Measurements from ENCODE around the gene TTLL5.
A peak's percentile ranks its signal among the peaks of the same experiment; 100 is the strongest.

Gene TTLL5

DNA sequence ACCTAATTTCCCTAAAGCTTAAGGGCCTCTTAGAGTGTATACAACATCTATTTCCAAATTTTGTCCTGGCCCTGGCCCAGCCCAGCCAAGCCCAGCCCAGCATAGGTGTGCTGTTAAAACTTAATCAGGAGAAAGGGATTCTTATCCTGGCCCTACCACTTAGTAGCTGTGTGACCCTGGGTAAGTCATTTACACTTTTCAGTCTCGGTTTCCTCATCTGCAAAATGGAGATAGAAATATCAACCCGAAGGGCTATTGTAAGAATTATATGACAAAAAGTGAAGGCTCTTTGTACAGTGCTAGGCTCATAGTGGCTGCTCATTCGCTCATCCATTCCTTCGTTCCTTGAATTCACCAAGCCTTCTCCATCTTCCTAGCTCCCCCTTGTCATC, 812 bp upstream of the TTLL5 start:
- Histone ChIP-seq H3K36me3 (ENCODE audit: control insufficient read depth in 1 of 2, insufficient read depth in 2 of 2, low read depth in 1 of 2, low read length in 2 of 2) (peaks cover 1 to 44% of the 10 kb centered on the region in 2 experiments), H3K23ac (ENCODE audit: low read length in 2 of 2) (no peak overlapping the region), H3K9ac (ENCODE audit: low read length) (peak overlapping the region; percentile 94), H2BK15ac (ENCODE audit: low read depth, poor library complexity, severe bottlenecking) (no peak overlapping the region), H2BK120ac (ENCODE audit: low read depth, low read length) (no peak overlapping the region), H4K8ac (ENCODE audit: low read length) (peak overlapping the region; percentile 71), H3K27ac (ENCODE audit: low read length, poor library complexity, severe bottlenecking) (peak overlapping the region; percentile 18), H3K79me1 (replicated peaks; ENCODE audit: low read length, poor library complexity, severe bottlenecking) (peaks cover 24% of the 10 kb centered on the region), H3K14ac (ENCODE audit: low read length in 2 of 2) (no peak overlapping the region), H3K4me3 (ENCODE audit: insufficient read depth in 1 of 2, low read depth in 1 of 2, low read length in 2 of 2) (peak overlapping the region; percentile 71 to 88), H3K4me1 (ENCODE audit: control insufficient read depth, insufficient read depth, low read depth, low read length) (peaks cover 5% of the 10 kb centered on the region), H2BK5ac (ENCODE audit: low read depth, low read length, poor library complexity, severe bottlenecking) (no peak overlapping the region), H2BK12ac (ENCODE audit: low read length in 2 of 2) (peak overlapping the region in 1 of 2 experiments; percentile 45), H2AFZ (ENCODE audit: low read depth, low read length) (no peak overlapping the region), H3K27me3 (ENCODE audit: control insufficient read depth in 1 of 2, insufficient read depth in 1 of 2, low read length in 2 of 2) (no peaks in the 10 kb centered on the region), H4K91ac (ENCODE audit: low read length) (no peak overlapping the region), H2AK5ac (ENCODE audit: low read length, severe bottlenecking) (no peak overlapping the region), H3K4me2 (ENCODE audit: low read length, poor library complexity, severe bottlenecking) (peak overlapping the region; percentile 73), H3K18ac (ENCODE audit: low read depth in 1 of 2, low read length in 2 of 2) (peak overlapping the region; percentile 61 to 77), H3K9me3 (ENCODE audit: control insufficient read depth, low read length) (no peaks in the 10 kb centered on the region), H3K4ac (ENCODE audit: low read depth in 1 of 2, low read length in 2 of 2) (peak overlapping the region in 1 of 2 experiments; percentile 40)
- 7% methylated on average over 3 of the region's 4 CpGs for WGBS
- no peak for DNase-seq

DNA sequence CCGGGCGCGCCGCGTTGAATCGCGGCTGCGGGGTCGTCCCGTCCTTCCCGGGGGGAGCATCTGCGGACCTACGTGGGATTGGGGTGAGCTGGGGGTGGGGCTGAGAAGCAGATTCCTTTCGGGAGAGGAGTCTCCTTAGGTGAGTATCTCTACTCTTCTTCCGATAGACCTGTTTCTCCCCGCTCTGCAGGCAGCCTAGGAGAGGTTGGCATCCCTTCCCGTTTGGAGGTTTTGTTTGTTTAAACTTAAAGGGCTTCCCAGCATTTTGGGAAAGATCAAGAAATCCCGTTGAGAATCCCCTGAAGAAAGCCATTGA, 411 bp downstream of the TTLL5 start:
- H3K4me2 ChIP-seq (ENCODE audit: low read length, poor library complexity, severe bottlenecking) = peak overlapping the region; percentile 83
- H3K4me1 ChIP-seq (ENCODE audit: control insufficient read depth, insufficient read depth, low read depth, low read length) = peaks cover 5% of the 10 kb centered on the region
- H2BK120ac ChIP-seq (ENCODE audit: low read depth, low read length) = no peak overlapping the region
- no peaks in the 10 kb centered on the region for H3K27me3 ChIP-seq (ENCODE audit: control insufficient read depth in 1 of 2, insufficient read depth in 1 of 2, low read length in 2 of 2)
- no peak overlapping the region for H2AK5ac ChIP-seq (ENCODE audit: low read length, severe bottlenecking)
- H3K79me1 ChIP-seq (replicated peaks; ENCODE audit: low read length, poor library complexity, severe bottlenecking) = peaks cover 21% of the 10 kb centered on the region
- peak overlapping the region in 1 of 2 experiments; percentile 93 for H3K23ac ChIP-seq (ENCODE audit: low read length in 2 of 2)
- WGBS = under 1% methylated on average over 10 of the region's 18 CpGs
- H3K27ac ChIP-seq (ENCODE audit: low read length, poor library complexity, severe bottlenecking) = peak overlapping the region; percentile 72
- no peak overlapping the region for H3K4ac ChIP-seq (ENCODE audit: low read depth in 1 of 2, low read length in 2 of 2)
- H3K18ac ChIP-seq (ENCODE audit: low read depth in 1 of 2, low read length in 2 of 2) = peak overlapping the region in 1 of 2 experiments; percentile 60
- H4K91ac ChIP-seq (ENCODE audit: low read length) = no peak overlapping the region
- DNase-seq = no peak
- H2BK15ac ChIP-seq (ENCODE audit: low read depth, poor library complexity, severe bottlenecking) = no peak overlapping the region
- H2BK12ac ChIP-seq (ENCODE audit: low read length in 2 of 2) = no peak overlapping the region
- peak overlapping the region; percentile 88 to 92 for H3K4me3 ChIP-seq (ENCODE audit: insufficient read depth in 1 of 2, low read depth in 1 of 2, low read length in 2 of 2)
- H2BK5ac ChIP-seq (ENCODE audit: low read depth, low read length, poor library complexity, severe bottlenecking) = no peak overlapping the region
- H3K9ac ChIP-seq (ENCODE audit: low read length) = peak overlapping the region; percentile 94
- peak overlapping the region; percentile 91 for H2AFZ ChIP-seq (ENCODE audit: low read depth, low read length)
- peak overlapping the region; percentile 27 for H4K8ac ChIP-seq (ENCODE audit: low read length)
- no peaks in the 10 kb centered on the region for H3K9me3 ChIP-seq (ENCODE audit: control insufficient read depth, low read length)
- H3K14ac ChIP-seq (ENCODE audit: low read length in 2 of 2) = peak overlapping the region in 1 of 2 experiments; percentile 77
- H3K36me3 ChIP-seq (ENCODE audit: control insufficient read depth in 1 of 2, insufficient read depth in 2 of 2, low read depth in 1 of 2, low read length in 2 of 2) = peaks cover 0 to 40% of the 10 kb centered on the region in 2 experiments

DNA sequence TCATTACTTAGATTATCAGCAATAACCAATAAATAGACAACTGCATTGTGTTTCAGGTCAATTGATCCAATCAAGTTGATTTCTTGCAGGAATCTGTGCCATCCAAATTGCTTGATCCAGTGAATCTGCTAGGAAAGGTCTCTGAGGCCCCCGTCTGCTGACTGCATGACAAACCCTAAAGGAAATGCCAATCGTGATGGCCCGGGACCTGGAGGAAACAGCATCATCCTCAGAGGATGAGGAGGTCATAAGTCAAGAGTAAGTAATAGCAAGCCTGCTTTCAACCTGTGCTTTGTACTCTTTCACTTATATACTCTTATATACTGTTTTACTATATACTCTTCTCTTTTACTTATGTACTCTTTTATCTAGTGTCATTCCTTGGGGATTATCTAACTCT, 1.9 kb downstream of the TTLL5 start:
- Histone ChIP-seq H3K27me3 (ENCODE audit: control insufficient read depth in 1 of 2, insufficient read depth in 1 of 2, low read length in 2 of 2) (no peaks in the 10 kb centered on the region), H3K79me1 (replicated peaks; ENCODE audit: low read length, poor library complexity, severe bottlenecking) (peaks cover 20% of the 10 kb centered on the region), H2BK12ac (ENCODE audit: low read length in 2 of 2) (no peak overlapping the region), H3K4me3 (ENCODE audit: insufficient read depth in 1 of 2, low read depth in 1 of 2, low read length in 2 of 2) (no peak overlapping the region), H3K23ac (ENCODE audit: low read length in 2 of 2) (no peak overlapping the region), H2AFZ (ENCODE audit: low read depth, low read length) (no peak overlapping the region), H3K4me1 (ENCODE audit: control insufficient read depth, insufficient read depth, low read depth, low read length) (peaks cover 5% of the 10 kb centered on the region), H3K27ac (ENCODE audit: low read length, poor library complexity, severe bottlenecking) (no peak overlapping the region), H2AK5ac (ENCODE audit: low read length, severe bottlenecking) (no peak overlapping the region), H3K9me3 (ENCODE audit: control insufficient read depth, low read length) (no peaks in the 10 kb centered on the region), H2BK120ac (ENCODE audit: low read depth, low read length) (no peak overlapping the region), H2BK15ac (ENCODE audit: low read depth, poor library complexity, severe bottlenecking) (no peak overlapping the region), H3K18ac (ENCODE audit: low read depth in 1 of 2, low read length in 2 of 2) (no peak overlapping the region), H3K36me3 (ENCODE audit: control insufficient read depth in 1 of 2, insufficient read depth in 2 of 2, low read depth in 1 of 2, low read length in 2 of 2) (peaks cover 0 to 36% of the 10 kb centered on the region in 2 experiments), H3K4me2 (ENCODE audit: low read length, poor library complexity, severe bottlenecking) (no peak overlapping the region), H3K9ac (ENCODE audit: low read length) (peak overlapping the region; percentile 3), H3K14ac (ENCODE audit: low read length in 2 of 2) (no peak overlapping the region), H3K4ac (ENCODE audit: low read depth in 1 of 2, low read length in 2 of 2) (no peak overlapping the region), H4K91ac (ENCODE audit: low read length) (no peak overlapping the region), H4K8ac (ENCODE audit: low read length) (no peak overlapping the region), H2BK5ac (ENCODE audit: low read depth, low read length, poor library complexity, severe bottlenecking) (no peak overlapping the region)
- 1% methylated on average over 3 of the region's 3 CpGs for WGBS
- peak; percentile 21 for DNase-seq

- Histone ChIP-seq H3K4me1 (ENCODE audit: control insufficient read depth, insufficient read depth, low read depth, low read length) (no peaks in the 10 kb centered on the region), H3K4ac (ENCODE audit: low read depth in 1 of 2, low read length in 2 of 2) (no peak overlapping the region), H3K4me2 (ENCODE audit: low read length, poor library complexity, severe bottlenecking) (no peak overlapping the region), H3K18ac (ENCODE audit: low read depth in 1 of 2, low read length in 2 of 2) (no peak overlapping the region), H3K4me3 (ENCODE audit: insufficient read depth in 1 of 2, low read depth in 1 of 2, low read length in 2 of 2) (no peak overlapping the region), H3K36me3 (ENCODE audit: control insufficient read depth in 1 of 2, insufficient read depth in 2 of 2, low read depth in 1 of 2, low read length in 2 of 2) (peaks cover 2 to 75% of the 10 kb centered on the region in 2 experiments), H3K14ac (ENCODE audit: low read length in 2 of 2) (no peak overlapping the region), H2AFZ (ENCODE audit: low read depth, low read length) (no peak overlapping the region), H2BK5ac (ENCODE audit: low read depth, low read length, poor library complexity, severe bottlenecking) (no peak overlapping the region), H3K9ac (ENCODE audit: low read length) (no peak overlapping the region), H4K8ac (ENCODE audit: low read length) (no peak overlapping the region), H3K9me3 (ENCODE audit: control insufficient read depth, low read length) (peaks cover 4% of the 10 kb centered on the region), H3K27me3 (ENCODE audit: control insufficient read depth in 1 of 2, insufficient read depth in 1 of 2, low read length in 2 of 2) (no peaks in the 10 kb centered on the region), H4K91ac (ENCODE audit: low read length) (no peak overlapping the region), H2BK12ac (ENCODE audit: low read length in 2 of 2) (no peak overlapping the region), H2BK15ac (ENCODE audit: low read depth, poor library complexity, severe bottlenecking) (no peak overlapping the region), H2BK120ac (ENCODE audit: low read depth, low read length) (no peak overlapping the region), H2AK5ac (ENCODE audit: low read length, severe bottlenecking) (no peak overlapping the region), H3K79me1 (replicated peaks; ENCODE audit: low read length, poor library complexity, severe bottlenecking) (peaks cover 19% of the 10 kb centered on the region), H3K23ac (ENCODE audit: low read length in 2 of 2) (no peak overlapping the region), H3K27ac (ENCODE audit: low read length, poor library complexity, severe bottlenecking) (no peak overlapping the region)
- DNase-seq = no peak
- 97% methylated on average over 2 of the region's 2 CpGs for WGBS
Measured at GRCh38 chr14:75667099-75667765, 6.2 kb downstream of the TTLL5 start.
